HFF-Myc (cell line): ENCODE data around the gene DMD.
"Not testable (repeated sequence)": the region's sequence is repeated elsewhere in the genome, so short reads cannot be mapped to it uniquely, and the experiment has no call there.

Source experiments
- DNase-seq: peaks from one replicate; pipeline ENCODE4 v3.0.0-alpha.2; 2011; ENCODE audit warnings: low read depth; ENCODE audit errors: extremely low read depth
- H3K4me3 ChIP-seq: replicated peaks from 2 replicates; pipeline ENCODE4 v1.5.1; 2011; ENCODE audit warnings: low read depth, mild to moderate bottlenecking, control low read depth, low read length
- TF ChIP-seq, protein P1 (sequence below): IDR thresholded peaks from 2 replicates; pipeline ENCODE4 v1.5.1; 2012; ENCODE audit warnings: mild to moderate bottlenecking, low read depth, low read length, control low read depth; ENCODE audit errors: missing control alignments

DMD gene

DNA sequence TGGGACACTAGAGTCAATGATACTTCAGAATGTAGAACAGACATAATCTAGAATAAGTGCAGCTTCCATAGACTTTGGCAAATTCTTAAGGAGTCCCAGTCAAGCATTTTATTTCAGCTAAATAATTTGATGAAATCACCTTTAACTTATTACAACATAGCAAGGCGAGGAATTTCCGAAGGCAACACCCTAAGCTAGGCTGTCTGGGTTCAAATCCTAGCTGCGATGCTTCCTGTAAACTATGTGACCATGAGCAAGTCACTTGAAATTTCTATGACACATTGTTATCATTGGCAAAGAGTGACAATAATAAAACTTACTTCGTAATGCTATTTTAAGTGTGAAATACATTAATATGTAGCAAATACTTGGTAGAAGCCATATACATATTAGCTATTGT lies 679.1 kb downstream of the DMD start:
- H3K4me3 ChIP-seq, result no peak overlapping the region
- DNase-seq, result no peak
- TF ChIP-seq, protein P1, sequence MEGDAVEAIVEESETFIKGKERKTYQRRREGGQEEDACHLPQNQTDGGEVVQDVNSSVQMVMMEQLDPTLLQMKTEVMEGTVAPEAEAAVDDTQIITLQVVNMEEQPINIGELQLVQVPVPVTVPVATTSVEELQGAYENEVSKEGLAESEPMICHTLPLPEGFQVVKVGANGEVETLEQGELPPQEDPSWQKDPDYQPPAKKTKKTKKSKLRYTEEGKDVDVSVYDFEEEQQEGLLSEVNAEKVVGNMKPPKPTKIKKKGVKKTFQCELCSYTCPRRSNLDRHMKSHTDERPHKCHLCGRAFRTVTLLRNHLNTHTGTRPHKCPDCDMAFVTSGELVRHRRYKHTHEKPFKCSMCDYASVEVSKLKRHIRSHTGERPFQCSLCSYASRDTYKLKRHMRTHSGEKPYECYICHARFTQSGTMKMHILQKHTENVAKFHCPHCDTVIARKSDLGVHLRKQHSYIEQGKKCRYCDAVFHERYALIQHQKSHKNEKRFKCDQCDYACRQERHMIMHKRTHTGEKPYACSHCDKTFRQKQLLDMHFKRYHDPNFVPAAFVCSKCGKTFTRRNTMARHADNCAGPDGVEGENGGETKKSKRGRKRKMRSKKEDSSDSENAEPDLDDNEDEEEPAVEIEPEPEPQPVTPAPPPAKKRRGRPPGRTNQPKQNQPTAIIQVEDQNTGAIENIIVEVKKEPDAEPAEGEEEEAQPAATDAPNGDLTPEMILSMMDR, result no peak

GRCh38 chrX:32530802-32531403 lies 680.4 kb downstream of the DMD start:
- TF ChIP-seq, protein P1, result peak; percentile 21
- no peak overlapping the region for H3K4me3 ChIP-seq
- no peak for DNase-seq

GRCh38 chrX:32528451-32528850 lies 682.9 kb downstream of the DMD start:
- not testable (repeated sequence) for DNase-seq, H3K4me3 ChIP-seq

- H3K4me3 ChIP-seq, result no peak overlapping the region
- TF ChIP-seq, protein P1, result no peak
- no peak for DNase-seq
Measured at GRCh38 chrX:32525234-32525633, 686.1 kb downstream of the DMD start.

GRCh38 chrX:32524385-32524784 lies 687.0 kb downstream of the DMD start:
- H3K4me3 ChIP-seq, result no peak overlapping the region
- no peak for DNase-seq
- TF ChIP-seq, protein P1, result no peak

- DNase-seq, result no peak
- TF ChIP-seq, protein P1, result no peak
- H3K4me3 ChIP-seq, result no peak overlapping the region
Measured at GRCh38 chrX:32520789-32521188, 690.6 kb downstream of the DMD start.

- TF ChIP-seq, protein P1, result no peak
- H3K4me3 ChIP-seq, result no peak overlapping the region
- DNase-seq, result no peak
Measured at GRCh38 chrX:32514986-32515385, 696.4 kb downstream of the DMD start.
